HG03439 (cell line): ENCODE data around the gene STPG3.
"Not testable (repeated sequence)": the region's sequence is repeated elsewhere in the genome, so short reads cannot be mapped to it uniquely, and the experiment has no call there.

ENCODE experiments used
- ATAC-seq: cut with Tn5 transposase; IDR thresholded peaks from one replicate; pipeline ENCODE4 v1.9.1; 2021; ENCODE audit warnings: mild to moderate bottlenecking, moderate library complexity; ENCODE audit not compliant: unreplicated experiment

The STPG3 gene

GRCh38 chr9:137244486-137245449 lies 6.3 kb upstream of the STPG3 start:
- ATAC-seq, result no peak

GRCh38 chr9:137245450-137246421 lies 5.3 kb upstream of the STPG3 start:
- ATAC-seq, result no peak

- no peak for ATAC-seq
Measured at GRCh38 chr9:137247135-137247915, 3.8 kb upstream of the STPG3 start.

- ATAC-seq, result no peak
Measured at GRCh38 chr9:137247916-137248175, 3.2 kb upstream of the STPG3 start.

GRCh38 chr9:137250329-137251193 lies 525 bp upstream of the STPG3 start:
- ATAC-seq, result no peak

- no peak for ATAC-seq
Measured at GRCh38 chr9:137251490-137252268, 593 bp downstream of the STPG3 start.

GRCh38 chr9:137252555-137253506 lies 1.7 kb downstream of the STPG3 start:
- ATAC-seq, result no peak

GRCh38 chr9:137253717-137254623 lies 2.9 kb downstream of the STPG3 start:
- ATAC-seq, result no peak

GRCh38 chr9:137254624-137255447 lies 3.8 kb downstream of the STPG3 start, which contains the start of gene NELFB:
Gene NELFB (plus strand): TSS chr9:137255327.
- peak; percentile 59 for ATAC-seq

GRCh38 chr9:137255448-137256114 lies 4.5 kb downstream of the STPG3 start:
- peak; percentile 42 for ATAC-seq

- no peak for ATAC-seq
Measured at GRCh38 chr9:137256362-137256761, 5.3 kb downstream of the STPG3 start.

GRCh38 chr9:137256856-137257255 lies 5.8 kb downstream of the STPG3 start:
- ATAC-seq, result no peak

GRCh38 chr9:137262173-137262908 lies 11.3 kb downstream of the STPG3 start:
- not testable (repeated sequence) for ATAC-seq

GRCh38 chr9:137262909-137263285 lies 11.8 kb downstream of the STPG3 start:
- ATAC-seq, result no peak

- no peak for ATAC-seq
Measured at GRCh38 chr9:137263506-137263905, 12.4 kb downstream of the STPG3 start.
